Measurements from ENCODE around the gene HS3ST4. TPM values are rescaled to one million over a fixed set of nuclear protein-coding genes. Genes with fewer than 3 reads are reported as not detected.

HS3ST4 gene
- total RNA-seq, 1 donor from 2014 or later: 1.5 TPM

DNA sequence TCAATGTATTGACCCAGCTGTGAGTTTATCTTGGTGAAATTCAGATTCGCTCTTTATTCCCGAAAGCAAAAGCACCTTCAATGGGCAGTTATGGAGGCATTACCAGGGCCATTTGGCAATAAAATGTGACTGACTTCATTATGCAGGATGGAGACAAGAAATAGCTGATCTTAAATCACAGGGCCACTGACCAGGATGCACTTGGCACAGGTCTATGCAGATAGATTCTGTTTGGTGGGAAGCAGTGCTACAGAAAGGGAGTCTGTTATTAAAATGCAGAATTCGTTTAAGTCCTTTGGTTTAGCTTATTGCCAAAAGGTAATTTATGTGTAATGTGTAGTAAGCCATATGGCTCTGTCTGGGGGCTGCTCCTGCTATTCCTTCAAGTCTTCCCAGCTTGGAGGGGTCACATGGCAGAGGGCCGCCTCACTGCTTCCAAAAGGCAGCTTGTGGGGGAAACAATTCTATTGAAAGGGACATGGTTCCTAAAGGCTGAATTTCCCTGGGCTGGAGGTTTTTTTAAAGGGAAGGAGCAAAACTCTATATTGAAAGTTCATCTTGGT, 239.8 kb downstream of the HS3ST4 start:
- no peak for DNase-seq (ENCODE audit: extremely low spot score in 2 of 2)
- Histone ChIP-seq H3K36me3 (no peaks in the 10 kb centered on the region), H3K27me3 (no peaks in the 10 kb centered on the region), H3K27ac (no peak overlapping the region), H3K4me1 (no peaks in the 10 kb centered on the region), H3K4me3 (no peak overlapping the region), H3K9me3 (no peaks in the 10 kb centered on the region)
- TF ChIP-seq, protein P1, sequence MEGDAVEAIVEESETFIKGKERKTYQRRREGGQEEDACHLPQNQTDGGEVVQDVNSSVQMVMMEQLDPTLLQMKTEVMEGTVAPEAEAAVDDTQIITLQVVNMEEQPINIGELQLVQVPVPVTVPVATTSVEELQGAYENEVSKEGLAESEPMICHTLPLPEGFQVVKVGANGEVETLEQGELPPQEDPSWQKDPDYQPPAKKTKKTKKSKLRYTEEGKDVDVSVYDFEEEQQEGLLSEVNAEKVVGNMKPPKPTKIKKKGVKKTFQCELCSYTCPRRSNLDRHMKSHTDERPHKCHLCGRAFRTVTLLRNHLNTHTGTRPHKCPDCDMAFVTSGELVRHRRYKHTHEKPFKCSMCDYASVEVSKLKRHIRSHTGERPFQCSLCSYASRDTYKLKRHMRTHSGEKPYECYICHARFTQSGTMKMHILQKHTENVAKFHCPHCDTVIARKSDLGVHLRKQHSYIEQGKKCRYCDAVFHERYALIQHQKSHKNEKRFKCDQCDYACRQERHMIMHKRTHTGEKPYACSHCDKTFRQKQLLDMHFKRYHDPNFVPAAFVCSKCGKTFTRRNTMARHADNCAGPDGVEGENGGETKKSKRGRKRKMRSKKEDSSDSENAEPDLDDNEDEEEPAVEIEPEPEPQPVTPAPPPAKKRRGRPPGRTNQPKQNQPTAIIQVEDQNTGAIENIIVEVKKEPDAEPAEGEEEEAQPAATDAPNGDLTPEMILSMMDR (IDR thresholded peaks at IDR 0.05): no peak
- no peak for TF ChIP-seq POLR2A (IDR thresholded peaks at IDR 0.05)
- TF ChIP-seq POLR2AphosphoS5 (IDR thresholded peaks at IDR 0.05; ENCODE audit: insufficient read depth in 1 of 2, low read depth in 1 of 2): no peak
- intact Hi-C loops (cut with DNase I): no loop called here

DNA sequence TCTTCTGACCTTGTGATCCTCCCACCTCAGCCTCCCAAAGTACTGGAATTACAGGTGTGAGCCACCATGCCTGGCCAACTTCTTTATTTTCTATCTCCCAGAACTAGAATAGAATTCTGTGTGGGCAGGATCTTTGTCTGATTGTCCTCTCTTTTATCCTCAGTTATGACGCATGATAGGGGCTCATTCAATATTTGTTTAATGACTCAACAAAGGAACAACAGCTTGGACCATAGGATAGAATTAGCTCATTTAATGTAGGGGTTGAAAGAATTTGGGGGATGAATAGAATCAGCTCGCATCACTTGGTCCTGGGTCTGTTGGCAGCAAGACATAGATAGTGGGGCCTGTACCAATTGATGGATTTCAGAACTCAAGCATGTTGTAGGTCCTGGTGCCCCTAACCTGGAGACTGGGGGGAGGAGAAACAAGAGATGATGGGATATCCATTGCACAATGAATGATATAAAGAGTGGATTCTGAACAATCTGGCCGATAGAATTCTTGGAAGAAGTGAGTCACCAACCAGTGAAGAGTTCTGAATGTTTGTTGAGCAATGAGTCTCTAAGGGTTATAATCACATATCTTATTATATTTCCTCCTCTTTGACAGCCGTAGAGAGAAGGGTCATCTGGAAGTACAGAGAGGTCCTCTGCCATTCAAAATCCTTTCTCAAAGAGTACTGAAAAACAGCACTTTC, 250.2 kb downstream of the HS3ST4 start:
- Histone ChIP-seq H3K4me1 (no peaks in the 10 kb centered on the region), H3K9me3 (no peaks in the 10 kb centered on the region), H3K4me3 (no peak overlapping the region), H3K27me3 (no peaks in the 10 kb centered on the region), H3K27ac (no peak overlapping the region), H3K36me3 (no peaks in the 10 kb centered on the region)
- DNase-seq (ENCODE audit: extremely low spot score in 2 of 2): no peak
- intact Hi-C loops (cut with DNase I): no loop called here
- TF ChIP-seq POLR2AphosphoS5 (IDR thresholded peaks at IDR 0.05; ENCODE audit: insufficient read depth in 1 of 2, low read depth in 1 of 2) (no peak), POLR2A (IDR thresholded peaks at IDR 0.05) (no peak)
- TF ChIP-seq, protein P1 (IDR thresholded peaks at IDR 0.05): no peak

DNA sequence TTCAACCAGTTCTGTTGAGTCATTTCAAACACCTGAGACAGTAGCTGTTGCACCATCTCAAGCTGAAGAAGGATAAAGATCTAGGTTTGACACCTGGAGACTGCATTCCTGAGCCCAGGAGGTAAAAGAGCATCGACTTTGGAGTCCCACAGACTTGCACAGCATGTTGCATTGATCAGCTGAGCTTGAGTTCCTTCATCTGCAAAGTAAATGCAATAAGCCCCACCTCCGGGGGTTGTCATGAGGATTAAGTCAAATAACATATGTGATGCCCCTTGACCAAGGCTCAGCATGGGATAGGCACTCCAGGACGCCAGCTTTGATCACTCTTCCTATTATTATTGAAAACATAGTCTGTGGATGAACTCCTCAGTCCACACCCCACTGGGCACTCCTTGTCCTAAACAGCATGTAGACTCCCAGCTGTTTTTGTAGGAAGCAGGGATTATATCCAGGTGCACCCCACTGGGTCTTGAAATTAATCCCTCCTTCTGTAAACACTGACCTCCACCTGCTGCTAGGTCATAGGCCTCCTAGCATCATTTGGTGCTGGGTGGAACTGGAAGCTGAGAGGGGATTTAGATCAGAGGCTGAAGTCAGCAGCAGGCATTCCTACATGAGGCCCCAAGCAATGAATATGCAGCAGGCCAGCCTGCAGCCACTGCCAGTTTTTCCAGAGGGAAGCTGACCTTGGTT, 259.0 kb downstream of the HS3ST4 start:
- TF ChIP-seq POLR2A (IDR thresholded peaks at IDR 0.05): no peak
- TF ChIP-seq, protein P1 (IDR thresholded peaks at IDR 0.05): no peak
- Histone ChIP-seq H3K4me3 (no peak overlapping the region), H3K9me3 (no peaks in the 10 kb centered on the region), H3K27ac (no peak overlapping the region), H3K36me3 (no peaks in the 10 kb centered on the region), H3K27me3 (no peaks in the 10 kb centered on the region), H3K4me1 (no peaks in the 10 kb centered on the region)
- intact Hi-C loops (cut with DNase I): loop anchor here (5.0 kb wide), 1 partner anchor 1752 kb away; no protein-coding TSS in a partner anchor
- no peak for DNase-seq (ENCODE audit: extremely low spot score in 2 of 2)

DNA sequence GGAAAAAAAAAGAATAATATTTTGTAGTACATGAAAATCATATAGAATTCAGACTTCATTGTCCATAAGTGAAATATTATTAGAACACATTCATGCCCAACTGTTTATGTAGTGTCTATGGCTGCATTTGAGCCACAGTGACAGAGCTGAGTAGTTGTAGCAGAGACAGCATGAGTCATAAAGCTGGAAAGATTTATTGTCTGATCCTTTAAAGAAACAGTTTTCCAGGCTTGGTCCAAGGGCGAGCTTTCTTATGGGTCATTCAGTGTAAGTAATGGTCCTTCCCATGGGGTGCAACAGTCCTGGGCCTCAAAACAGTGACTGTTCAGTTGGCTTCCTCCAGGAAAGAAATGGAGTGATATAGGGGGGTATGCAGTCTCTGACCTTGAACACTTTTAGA, 260.2 kb downstream of the HS3ST4 start:
- no peaks in the 10 kb centered on the region for H3K4me1 ChIP-seq
- intact Hi-C loops (cut with DNase I): loop anchor here (5.0 kb wide), 1 partner anchor 1750 kb away; no protein-coding TSS in a partner anchor
- TF ChIP-seq, protein P1 (IDR thresholded peaks at IDR 0.05): no peak
- no peak for TF ChIP-seq POLR2A (IDR thresholded peaks at IDR 0.05)
- TF ChIP-seq POLR2AphosphoS5 (IDR thresholded peaks at IDR 0.05; ENCODE audit: insufficient read depth in 1 of 2, low read depth in 1 of 2): no peak
- H3K4me3 ChIP-seq: no peak overlapping the region
- no peak overlapping the region for H3K27ac ChIP-seq
- H3K27me3 ChIP-seq: no peaks in the 10 kb centered on the region
- H3K9me3 ChIP-seq: no peaks in the 10 kb centered on the region
- no peaks in the 10 kb centered on the region for H3K36me3 ChIP-seq
- no peak for DNase-seq (ENCODE audit: extremely low spot score in 2 of 2)

Measured in vagina (tissue), 2 donors.